BLaER1 (cell line): Measurements from ENCODE around the gene UNC13C.

Source experiments
- H3K27ac ChIP-seq: shearing (Covaris generic); formaldehyde crosslinking; 2 replicates; pipeline ENCODE4 v1.8.1; 2022
- H3K27me3 ChIP-seq: shearing (Covaris generic); formaldehyde crosslinking; 2 replicates; pipeline ENCODE4 v1.8.1; 2022
- H3K36me3 ChIP-seq: shearing (Covaris generic); formaldehyde crosslinking; 2 replicates; pipeline ENCODE4 v1.8.1; 2022
- H3K4me1 ChIP-seq: shearing (Covaris generic); formaldehyde crosslinking; 2 replicates; pipeline ENCODE4 v1.8.1; 2022
- H3K4me2 ChIP-seq: shearing (Covaris generic); formaldehyde crosslinking; 2 replicates; pipeline ENCODE4 v1.8.1; 2022
- H3K4me3 ChIP-seq: shearing (Covaris generic); formaldehyde crosslinking; 2 replicates; pipeline ENCODE4 v1.8.1; 2022
- H3K9ac ChIP-seq: shearing (Covaris generic); formaldehyde crosslinking; 2 replicates; pipeline ENCODE4 v1.8.1; 2022
- H3K9me3 ChIP-seq: shearing (Covaris generic); formaldehyde crosslinking; 2 replicates; pipeline ENCODE4 v1.8.1; 2022
- H4K20me1 ChIP-seq: shearing (Covaris generic); formaldehyde crosslinking; 2 replicates; pipeline ENCODE4 v1.8.1; 2022
- Cebpa-rat ChIP-seq: shearing (Covaris generic); IDR thresholded peaks from 2 replicates; pipeline ENCODE4 v1.8.1; 2022

UNC13C gene

DNA sequence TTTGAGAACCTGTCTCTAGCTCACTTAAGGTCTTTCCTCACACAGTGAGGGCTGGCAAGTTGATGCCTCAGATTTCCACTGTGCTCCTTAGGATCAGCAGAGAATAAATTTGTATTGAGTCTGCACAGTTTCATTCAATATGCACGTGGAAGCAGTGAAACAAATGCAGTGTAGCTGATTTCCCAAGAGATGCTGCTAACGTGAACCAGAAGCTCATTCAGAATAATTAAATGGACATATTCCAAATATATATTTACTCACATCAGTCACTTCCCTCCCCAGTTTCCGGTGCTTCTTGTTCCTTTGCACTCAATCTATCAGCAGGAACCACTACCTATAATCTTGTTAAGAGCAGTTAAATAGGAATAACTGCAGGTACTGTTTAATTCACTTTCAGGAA is 86.1 kb downstream of the UNC13C start:
- no peak for TF ChIP-seq Cebpa-rat
- H4K20me1 ChIP-seq = no peaks in the 10 kb centered on the region
- H3K4me2 ChIP-seq = no peak overlapping the region
- H3K36me3 ChIP-seq = no peaks in the 10 kb centered on the region
- H3K9ac ChIP-seq = no peak overlapping the region
- no peak overlapping the region for H3K27ac ChIP-seq
- no peaks in the 10 kb centered on the region for H3K9me3 ChIP-seq
- no peaks in the 10 kb centered on the region for H3K4me1 ChIP-seq
- no peak overlapping the region for H3K4me3 ChIP-seq
- no peaks in the 10 kb centered on the region for H3K27me3 ChIP-seq

DNA sequence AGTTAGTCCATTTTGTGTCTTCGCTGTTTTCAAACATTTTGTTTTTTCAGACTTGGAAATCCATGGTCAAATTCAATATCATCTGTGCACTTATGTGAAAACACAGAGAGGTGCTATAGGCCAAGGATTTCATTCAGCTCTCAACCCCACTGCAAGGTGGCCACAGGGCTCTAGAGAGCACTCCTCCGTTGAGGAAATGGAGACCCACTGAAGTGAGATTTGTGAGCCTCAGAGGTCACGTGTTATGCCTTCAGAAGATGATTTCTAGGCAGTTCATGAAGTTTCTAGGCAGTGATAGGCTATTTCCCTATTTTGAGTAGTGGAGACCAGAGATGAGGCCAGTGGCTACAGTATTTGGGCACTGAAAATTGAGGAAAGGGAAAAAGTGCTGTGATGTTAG is 88.2 kb downstream of the UNC13C start:
- H3K9me3 ChIP-seq = no peaks in the 10 kb centered on the region
- H3K36me3 ChIP-seq = no peaks in the 10 kb centered on the region
- no peak overlapping the region for H3K4me2 ChIP-seq
- no peaks in the 10 kb centered on the region for H3K27me3 ChIP-seq
- H3K4me1 ChIP-seq = no peaks in the 10 kb centered on the region
- H4K20me1 ChIP-seq = no peaks in the 10 kb centered on the region
- no peak for TF ChIP-seq Cebpa-rat
- H3K4me3 ChIP-seq = no peak overlapping the region
- no peak overlapping the region for H3K27ac ChIP-seq
- no peak overlapping the region for H3K9ac ChIP-seq

GRCh38 chr15:54082836-54083492 is 104.7 kb downstream of the UNC13C start:
- H3K4me2 ChIP-seq = no peak overlapping the region
- no peak overlapping the region for H3K27ac ChIP-seq
- H3K27me3 ChIP-seq = no peaks in the 10 kb centered on the region
- no peak overlapping the region for H3K9ac ChIP-seq
- no peak overlapping the region for H3K4me3 ChIP-seq
- H3K36me3 ChIP-seq = no peaks in the 10 kb centered on the region
- TF ChIP-seq Cebpa-rat = no peak
- H3K9me3 ChIP-seq = no peaks in the 10 kb centered on the region
- no peaks in the 10 kb centered on the region for H3K4me1 ChIP-seq
- H4K20me1 ChIP-seq = no peaks in the 10 kb centered on the region

DNA sequence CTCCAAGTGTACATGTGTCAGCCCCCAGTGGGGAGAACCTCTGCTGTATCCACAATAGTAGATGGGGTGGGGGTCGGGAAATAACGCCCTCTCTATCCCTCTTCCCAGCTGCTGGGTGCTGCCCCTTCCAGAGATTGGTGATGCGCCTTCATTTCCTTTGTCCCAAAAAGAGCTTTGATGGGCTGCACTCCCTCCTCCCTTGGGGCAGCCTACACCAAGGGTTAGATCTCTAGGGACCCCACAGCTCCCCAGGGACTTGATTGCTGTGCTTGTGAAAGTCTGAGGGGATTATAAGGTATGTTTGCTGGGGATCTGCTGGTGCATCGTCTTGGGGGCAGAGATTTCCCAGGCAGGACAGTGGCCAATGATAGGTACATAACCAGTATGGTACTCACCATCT is 105.3 kb downstream of the UNC13C start:
- Histone ChIP-seq H4K20me1 (no peaks in the 10 kb centered on the region), H3K27me3 (no peaks in the 10 kb centered on the region), H3K4me2 (no peak overlapping the region), H3K4me3 (no peak overlapping the region), H3K4me1 (no peaks in the 10 kb centered on the region), H3K9me3 (no peaks in the 10 kb centered on the region), H3K27ac (no peak overlapping the region), H3K9ac (no peak overlapping the region), H3K36me3 (no peaks in the 10 kb centered on the region)
- TF ChIP-seq Cebpa-rat = no peak

DNA sequence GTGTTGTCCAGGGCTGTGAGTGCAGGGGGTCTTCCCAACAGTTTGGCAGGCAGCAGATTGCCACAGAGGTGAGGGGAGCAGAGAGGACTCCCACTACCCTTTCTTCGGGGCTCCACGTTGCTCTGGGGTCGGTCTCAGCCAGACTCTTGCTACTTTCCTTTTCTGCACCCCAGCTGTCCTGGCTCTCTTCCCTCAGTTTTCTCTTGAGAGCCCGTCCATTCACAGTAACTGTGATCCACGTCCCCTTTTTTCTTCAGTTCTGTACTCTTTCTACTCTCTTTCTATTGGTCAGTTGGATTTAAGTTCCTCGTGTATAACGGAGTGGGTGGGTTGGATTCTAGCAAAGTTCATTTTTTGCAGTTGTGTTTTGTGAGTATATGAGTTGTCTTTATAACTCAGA is 105.8 kb downstream of the UNC13C start:
- H3K36me3 ChIP-seq = no peaks in the 10 kb centered on the region
- H3K4me2 ChIP-seq = no peak overlapping the region
- no peaks in the 10 kb centered on the region for H4K20me1 ChIP-seq
- H3K4me1 ChIP-seq = no peaks in the 10 kb centered on the region
- H3K9ac ChIP-seq = no peak overlapping the region
- no peak overlapping the region for H3K4me3 ChIP-seq
- H3K27ac ChIP-seq = no peak overlapping the region
- no peak for TF ChIP-seq Cebpa-rat
- H3K27me3 ChIP-seq = no peaks in the 10 kb centered on the region
- H3K9me3 ChIP-seq = no peaks in the 10 kb centered on the region

- Histone ChIP-seq H3K4me2 (no peak overlapping the region), H3K36me3 (no peaks in the 10 kb centered on the region), H3K4me1 (no peaks in the 10 kb centered on the region), H3K4me3 (no peak overlapping the region), H3K27ac (no peak overlapping the region), H4K20me1 (no peaks in the 10 kb centered on the region), H3K9ac (no peak overlapping the region), H3K27me3 (no peaks in the 10 kb centered on the region), H3K9me3 (no peaks in the 10 kb centered on the region)
- TF ChIP-seq Cebpa-rat = no peak
Observed at GRCh38 chr15:54088837-54089236, 110.6 kb downstream of the UNC13C start.

- H3K9ac ChIP-seq = no peak overlapping the region
- no peak for TF ChIP-seq Cebpa-rat
- H4K20me1 ChIP-seq = no peaks in the 10 kb centered on the region
- H3K4me1 ChIP-seq = no peaks in the 10 kb centered on the region
- no peak overlapping the region for H3K4me3 ChIP-seq
- no peaks in the 10 kb centered on the region for H3K9me3 ChIP-seq
- no peak overlapping the region for H3K4me2 ChIP-seq
- H3K36me3 ChIP-seq = no peaks in the 10 kb centered on the region
- no peak overlapping the region for H3K27ac ChIP-seq
- no peaks in the 10 kb centered on the region for H3K27me3 ChIP-seq
Observed at GRCh38 chr15:54089776-54090175, 111.5 kb downstream of the UNC13C start.

DNA sequence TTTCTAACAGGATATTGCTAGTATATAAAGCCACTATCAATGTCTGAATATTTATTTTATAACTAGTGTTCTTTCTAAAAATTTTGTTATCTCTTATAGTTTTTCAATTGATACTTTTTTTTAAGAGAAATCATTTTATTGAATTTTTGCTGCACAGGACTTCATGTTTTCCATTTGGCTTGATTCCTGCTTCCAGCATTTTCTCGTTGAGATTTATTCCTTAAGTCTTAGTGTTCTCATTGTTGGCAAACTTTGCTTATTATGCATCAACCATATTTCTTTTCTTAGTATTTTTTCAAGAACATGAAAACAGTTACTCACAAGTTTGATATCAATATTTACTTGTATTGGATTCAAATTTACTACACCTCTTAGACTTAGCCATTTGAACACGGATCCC is 113.4 kb downstream of the UNC13C start:
- Histone ChIP-seq H3K36me3 (no peaks in the 10 kb centered on the region), H3K27ac (no peak overlapping the region)
- no peak for TF ChIP-seq Cebpa-rat

DNA sequence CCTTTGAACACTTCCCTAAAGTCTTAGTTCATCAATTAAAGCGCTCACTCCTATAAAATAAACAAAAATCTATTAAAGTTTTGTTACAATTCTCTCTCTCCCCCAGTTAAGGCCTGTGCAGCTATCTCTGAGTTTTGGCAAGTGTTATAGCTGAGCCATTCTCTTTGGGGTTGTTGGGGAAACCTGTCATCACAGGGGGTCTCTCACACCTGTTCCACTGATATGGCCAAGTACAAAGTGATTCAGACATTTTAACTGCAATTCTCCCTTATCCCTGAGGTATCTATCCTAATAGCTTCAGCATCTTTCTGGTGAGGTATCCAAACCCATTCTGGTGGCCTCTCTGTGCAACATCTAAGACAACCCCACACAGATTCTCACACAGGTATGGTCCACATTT is 116.4 kb downstream of the UNC13C start:
- Histone ChIP-seq H3K4me1 (no peaks in the 10 kb centered on the region), H3K36me3 (no peaks in the 10 kb centered on the region), H3K27ac (no peak overlapping the region), H3K9me3 (no peaks in the 10 kb centered on the region), H3K9ac (no peak overlapping the region), H3K4me2 (no peak overlapping the region), H3K27me3 (no peaks in the 10 kb centered on the region), H4K20me1 (no peaks in the 10 kb centered on the region), H3K4me3 (no peak overlapping the region)
- no peak for TF ChIP-seq Cebpa-rat

More for the DNA sequence above, 113.4 kb downstream of the UNC13C start:
- Histone ChIP-seq H3K9me3 (no peaks in the 10 kb centered on the region), H3K4me1 (no peaks in the 10 kb centered on the region), H3K4me2 (no peak overlapping the region), H3K4me3 (no peak overlapping the region), H3K27me3 (no peaks in the 10 kb centered on the region), H3K9ac (no peak overlapping the region), H4K20me1 (no peaks in the 10 kb centered on the region)

- Histone ChIP-seq H3K4me1 (no peaks in the 10 kb centered on the region), H4K20me1 (no peaks in the 10 kb centered on the region), H3K4me3 (no peak overlapping the region), H3K27ac (no peak overlapping the region), H3K4me2 (no peak overlapping the region), H3K27me3 (no peaks in the 10 kb centered on the region), H3K36me3 (no peaks in the 10 kb centered on the region), H3K9me3 (no peaks in the 10 kb centered on the region), H3K9ac (no peak overlapping the region)
- no peak for TF ChIP-seq Cebpa-rat
Observed at GRCh38 chr15:54097019-54097418, 118.8 kb downstream of the UNC13C start.

- Histone ChIP-seq H3K9ac (no peak overlapping the region), H4K20me1 (no peaks in the 10 kb centered on the region), H3K36me3 (no peaks in the 10 kb centered on the region), H3K27ac (no peak overlapping the region), H3K4me3 (no peak overlapping the region), H3K9me3 (no peaks in the 10 kb centered on the region), H3K27me3 (no peaks in the 10 kb centered on the region), H3K4me2 (no peak overlapping the region), H3K4me1 (no peaks in the 10 kb centered on the region)
- no peak for TF ChIP-seq Cebpa-rat
Observed at GRCh38 chr15:54099010-54099409, 120.8 kb downstream of the UNC13C start.
